ENCODE results near the gene MYO1D. TPM values are rescaled to one million over a fixed set of nuclear protein-coding genes. Genes with fewer than 3 reads are reported as not detected.

The MYO1D gene
- total and polyA plus RNA-seq, 8 donors, result 11.6 to 727 (median 73.4) TPM

- no peaks in the 10 kb centered on the region for H3K27me3 ChIP-seq
- no peak overlapping the region for H3K27ac ChIP-seq
- H3K9me3 ChIP-seq, result no peaks in the 10 kb centered on the region
- H3K4me3 ChIP-seq, result no peak overlapping the region
- 82 to 89% (median 86%) methylated on average over 13 to 21 of the region's 21 CpGs for WGBS, 5 donors
- intact Hi-C loops (cut with DNase I; ENCODE audit: low total_unique reads), result loop anchor here (10.0 kb wide), 1 partner anchor 263 kb away; no protein-coding TSS in a partner anchor
- H3K4me1 ChIP-seq, result peaks cover 6 to 52% (median 17%) of the 10 kb centered on the region in 4 donors
- H3K36me3 ChIP-seq, result peaks cover 0 to 23% (median 18%) of the 10 kb centered on the region in 4 donors
- no peak for DNase-seq
- no peak for TF ChIP-seq POLR2AphosphoS5 (IDR thresholded peaks at IDR 0.05)
- no peak for TF ChIP-seq CTCF (IDR thresholded peaks at IDR 0.05)
- no peak for TF ChIP-seq EP300 (IDR thresholded peaks at IDR 0.05)
- TF ChIP-seq POLR2A (IDR thresholded peaks at IDR 0.05), result no peak
Observed at GRCh38 chr17:32491371-32492263, 385.3 kb downstream of the MYO1D start.

DNA sequence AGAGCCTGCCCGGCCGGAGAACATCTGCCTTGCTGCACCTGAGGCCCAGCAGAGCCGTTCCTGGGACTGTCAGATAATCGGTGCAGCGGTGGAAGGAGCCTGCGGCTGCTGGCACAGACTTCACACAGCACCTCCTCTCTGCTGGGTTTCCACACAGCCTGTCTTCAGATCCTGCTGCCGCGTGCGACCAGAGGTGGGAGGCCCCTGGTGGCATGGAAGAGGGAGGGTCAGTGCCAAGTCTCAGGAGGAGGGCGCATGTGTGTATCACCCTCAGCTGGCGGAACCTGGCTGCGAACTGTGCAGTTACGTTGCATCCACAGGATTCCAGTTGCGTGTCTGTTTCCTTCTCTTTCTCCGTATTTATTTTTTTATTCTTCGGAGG, 386.8 kb downstream of the MYO1D start:
- intact Hi-C loops (cut with DNase I; ENCODE audit: low total_unique reads), result loop anchor here (10.0 kb wide), 1 partner anchor 265 kb away; no protein-coding TSS in a partner anchor
- no peaks in the 10 kb centered on the region for H3K27me3 ChIP-seq
- no peaks in the 10 kb centered on the region for H3K9me3 ChIP-seq
- H3K4me3 ChIP-seq, result no peak overlapping the region
- H3K4me1 ChIP-seq, result peaks cover 12 to 53% (median 20%) of the 10 kb centered on the region in 4 donors
- peaks cover 0 to 23% (median 18%) of the 10 kb centered on the region in 4 donors for H3K36me3 ChIP-seq
- H3K27ac ChIP-seq, result no peak overlapping the region
- TF ChIP-seq POLR2A (IDR thresholded peaks at IDR 0.05) (no peak), POLR2AphosphoS5 (IDR thresholded peaks at IDR 0.05) (no peak), CTCF (IDR thresholded peaks at IDR 0.05) (no peak), EP300 (IDR thresholded peaks at IDR 0.05) (no peak)
- no peak for DNase-seq
- WGBS, 5 donors, result 76 to 88% (median 80%) methylated on average over 9 to 16 of the region's 16 CpGs

DNA sequence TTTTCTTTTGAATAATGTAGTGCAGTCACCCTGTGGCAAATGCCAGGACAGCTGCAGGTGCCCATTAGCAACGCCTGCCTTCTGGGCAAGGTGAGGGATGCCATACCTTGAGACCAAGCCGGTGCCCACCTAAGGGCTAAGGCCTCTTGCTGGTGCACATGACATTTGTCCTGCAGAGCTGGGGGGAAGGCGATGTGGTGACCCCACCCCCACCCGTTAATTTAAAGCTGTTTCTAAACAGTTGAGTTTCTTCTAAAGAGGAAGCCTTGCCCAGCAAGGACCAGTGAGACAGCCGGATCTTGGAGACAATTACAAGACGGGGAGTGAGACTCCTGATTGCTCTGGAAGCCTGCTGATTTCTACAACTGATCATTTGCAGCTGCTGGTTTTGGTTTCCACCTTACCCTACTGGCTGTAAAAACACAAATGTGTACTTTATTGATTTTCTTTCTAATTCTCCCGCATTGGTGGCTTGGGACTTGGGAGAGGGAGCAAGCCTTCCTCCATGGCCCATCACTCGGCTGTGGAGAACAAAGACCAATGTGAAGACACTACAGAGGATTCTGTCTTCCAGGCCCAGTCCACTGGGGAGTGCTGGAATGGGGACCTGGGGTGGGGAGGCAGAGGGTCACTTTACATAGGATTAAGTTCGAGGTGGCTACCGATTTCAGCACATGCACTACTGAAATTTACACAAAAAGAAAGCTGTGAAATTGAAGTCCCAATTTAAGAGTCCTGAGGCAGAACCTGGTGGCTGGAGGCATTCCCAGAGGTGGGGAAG, 387.4 kb downstream of the MYO1D start:
- DNase-seq, result no peak
- H3K4me3 ChIP-seq, result no peak overlapping the region

More for the DNA sequence above, 387.4 kb downstream of the MYO1D start:
- intact Hi-C loops (cut with DNase I; ENCODE audit: low total_unique reads), result loop anchor here (10.0 kb wide), 1 partner anchor 265 kb away; no protein-coding TSS in a partner anchor
- Histone ChIP-seq H3K27me3 (no peaks in the 10 kb centered on the region), H3K4me1 (peaks cover 12 to 49% (median 18%) of the 10 kb centered on the region in 4 donors), H3K36me3 (peaks cover 0 to 22% (median 16%) of the 10 kb centered on the region in 4 donors), H3K27ac (no peak overlapping the region), H3K9me3 (no peaks in the 10 kb centered on the region)
- 81 to 91% (median 84%) methylated on average over 10 of the region's 10 CpGs for WGBS, 5 donors
- TF ChIP-seq CTCF (IDR thresholded peaks at IDR 0.05) (no peak), EP300 (IDR thresholded peaks at IDR 0.05) (no peak), POLR2A (IDR thresholded peaks at IDR 0.05) (no peak), POLR2AphosphoS5 (IDR thresholded peaks at IDR 0.05) (no peak)
